ENCODE data around the gene GDI1. TPM values are rescaled to one million over a fixed set of nuclear protein-coding genes. Genes with fewer than 3 reads are reported as not detected.

The GDI1 gene
- total and polyA plus RNA-seq, 2 of the 8 experiments (the other 6 are each of a cell fraction or from before 2014, with no cell fraction given) = 83.1 to 136 TPM

- POLR2A ChIA-PET (ENCODE audit: partially characterized antibody) = interaction anchor here (0.9 to 2.0 kb wide), 3 partner anchors 16 to 33 kb away, joined by 3 to 7 read pairs (median 4); partner anchors contain the start of genes DNASE1L1 and RPL10
- no peak overlapping the region for H3K4ac ChIP-seq (replicated peaks; ENCODE audit: insufficient read length, low read depth, low read length)
- CTCF ChIA-PET (ENCODE audit: partially characterized antibody) = interaction anchor here (0.6 to 1.9 kb wide), 6 partner anchors 9 to 76 kb away, joined by 3 to 7 read pairs (median 4); no protein-coding TSS in a partner anchor
Observed at GRCh38 chrX:154430479-154430878, 6.5 kb upstream of the GDI1 start.

More at GRCh38 chrX:154430479-154430878, 6.5 kb upstream of the GDI1 start:
- Histone ChIP-seq H3K4me1 (replicated peaks in 1 of 4; ENCODE audit: control insufficient read depth in 3 of 4, insufficient read depth in 4 of 4, low read length in 3 of 4) (no peaks in the 10 kb centered on the region), H2BK5ac (ENCODE audit: low read depth, low read length) (no peak overlapping the region), H4K8ac (ENCODE audit: extremely low read depth, insufficient read depth, low read length) (no peak overlapping the region), H3K14ac (ENCODE audit: insufficient read length) (no peak overlapping the region), H3K56ac (replicated peaks; ENCODE audit: insufficient read length, low read depth, low read length) (no peak overlapping the region), H2BK12ac (ENCODE audit: low read depth, low read length) (no peak overlapping the region), H2AFZ (ENCODE audit: low read length) (no peak overlapping the region), H4K91ac (replicated peaks; ENCODE audit: insufficient read length, low read length) (no peak overlapping the region), H3K27me3 (replicated peaks in 1 of 4; ENCODE audit: control insufficient read depth in 3 of 4, extremely low read depth in 1 of 4, insufficient read depth in 3 of 4, low read length in 3 of 4) (no peaks in the 10 kb centered on the region), H3K23me2 (ENCODE audit: low read depth, low read length) (peaks cover 4% of the 10 kb centered on the region; the same call in 1 of the 2 replicates), H3K36me3 (ENCODE audit: control insufficient read depth in 2 of 4, insufficient read depth in 4 of 4, low read length in 3 of 4) (peaks cover 0 to 11% (median 7%) of the 10 kb centered on the region in 4 experiments; a peak in 5 of 8 replicates), H3K23ac (ENCODE audit: insufficient read length) (no peak overlapping the region), H3K18ac (ENCODE audit: extremely low read depth, low read length) (no peak overlapping the region), H3K79me2 (ENCODE audit: control insufficient read depth in 1 of 2, insufficient read depth in 2 of 2, low read length in 2 of 2) (peaks cover 3 to 9% of the 10 kb centered on the region in 2 experiments; a peak in 2 of 4 replicates), H3K4me2 (ENCODE audit: insufficient read depth in 1 of 2, low read depth in 2 of 2, low read length in 2 of 2) (no peak overlapping the region; a peak in 1 of 4 replicates), H3K9ac (replicated peaks in 1 of 4; ENCODE audit: extremely low read depth in 1 of 4, low read depth in 3 of 4, low read length in 3 of 4) (no peak overlapping the region), H2AK5ac (ENCODE audit: low read depth, low read length) (no peak overlapping the region), H2BK120ac (replicated peaks; ENCODE audit: low read depth, low read length) (no peak overlapping the region), H4K20me1 (replicated peaks in 1 of 2; ENCODE audit: control insufficient read depth in 1 of 2, insufficient read depth in 2 of 2, low read length in 2 of 2) (peaks cover 0 to 4% of the 10 kb centered on the region in 2 experiments), H3K4me3 (ENCODE audit: extremely low read depth in 1 of 4, insufficient read depth in 2 of 4, low read depth in 3 of 4, low read length in 4 of 4) (no peak overlapping the region), H3K79me1 (ENCODE audit: low read depth, low read length) (no peaks in the 10 kb centered on the region), H2BK20ac (ENCODE audit: low read length) (no peak overlapping the region), H2BK15ac (ENCODE audit: low read length) (no peak overlapping the region), H3K27ac (ENCODE audit: low read depth, low read length) (no peak overlapping the region), H4K5ac (ENCODE audit: insufficient read length, low read depth, low read length) (no peak overlapping the region), H3K9me3 (ENCODE audit: insufficient read depth in 2 of 2, low read depth in 1 of 2, low read length in 1 of 2) (no peaks in the 10 kb centered on the region)
- TF ChIP-seq USF2 (IDR thresholded peaks at IDR 0.05; ENCODE audit: low read length) (no peak), NANOG (IDR thresholded peaks at IDR 0.05; ENCODE audit: insufficient read depth, low read depth, low read length, poor library complexity, severe bottlenecking) (no peak), TCF12 (IDR thresholded peaks at IDR 0.05; ENCODE audit: low read depth, low read length) (no peak), POLR2AphosphoS5 (IDR thresholded peaks at IDR 0.05; ENCODE audit: low read depth, low read length) (no peak), NRF1 (IDR thresholded peaks at IDR 0.05; ENCODE audit: low read depth, low read length) (no peak), CHD1 (IDR thresholded peaks at IDR 0.05; ENCODE audit: low read depth, low read length) (no peak)
- FAIRE-seq (no peak), DNase-seq (ENCODE audit: low read depth in 1 of 2, low spot score in 2 of 2) (no peak)
- WGBS, 2 experiments (ENCODE audit: extremely low coverage in 1 of 2, insufficient coverage in 1 of 2, insufficient read length in 1 of 2, insufficient replicate concordance in 2 of 2, low coverage in 1 of 2, low lambda C conversion rate in 2 of 2, missing lambda C conversion rate in 1 of 2) = 80% methylated on average over 6 of the region's 6 CpGs; no CpG with 5 or more reads in 1 of the 2 experiments

Data from H1 (cell line).